B cell (primary cell): Measurements from ENCODE around the gene ATF4. TPM values are rescaled to one million over a fixed set of nuclear protein-coding genes. Genes with fewer than 3 reads are reported as not detected.

Experiments used
- ATAC-seq: fragments of 200-7000 bp; cut with Tn5 transposase; one replicate; pipeline ENCODE4 v1.10.0; 2021; ENCODE audit warnings: low read depth, mild to moderate bottlenecking, moderate number of reproducible peaks, moderate library complexity
- CTCF ChIA-PET: fragments of 350-600 bp; sonication (Branson Sonifier 250); formaldehyde crosslinking; loops from one replicate; lab custom pipeline; 2021; ENCODE audit warnings: antibody characterized with exemption, inconsistent platforms; lab: Charles Lee
- POLR2A ChIA-PET: fragments of 350-600 bp; sonication (Branson Sonifier 250); formaldehyde crosslinking; loops from one replicate; lab custom pipeline; 2021; ENCODE audit warnings: antibody characterized with exemption; lab: Charles Lee
- DNase-seq: peaks from one replicate; pipeline ENCODE4 v3.0.0; 2013
- H2AFZ ChIP-seq: 2 replicates; pipeline ENCODE4 v1.6.1; 2012; ENCODE audit warnings: mild to moderate bottlenecking, low read depth, low read length; ENCODE audit not compliant: insufficient read depth, poor library complexity, severe bottlenecking
- H3K27ac ChIP-seq, 2 donors: 1 replicate in 1 of 2; 2 replicates in 1 of 2; pipeline ENCODE4 v1.5.1; 2012 to 2013; ENCODE audit warnings: low read length in 2 of 2, mild to moderate bottlenecking in 2 of 2, moderate library complexity in 1 of 2
- H3K27me3 ChIP-seq, 4 experiments: fragments of 200-600 bp in 1 of 4; sonication (generic) in 1 of 4; replicated peaks in 1 of 4; 1 replicate in 2 of 4; 2 replicates in 2 of 4; pipeline versions ENCODE4 v1.6.1 to v1.7.0; 2013 to 2016; ENCODE audit warnings: low read length in 3 of 4, mild to moderate bottlenecking in 2 of 4, mixed read lengths in 1 of 4, moderate library complexity in 1 of 4; ENCODE audit not compliant: insufficient read depth in 4 of 4, control insufficient read depth in 3 of 4; ENCODE audit errors: control extremely low read depth in 1 of 4
- H3K36me3 ChIP-seq, 2 experiments: replicated peaks in 1 of 2; 1 replicate in 1 of 2; 2 replicates in 1 of 2; pipeline versions ENCODE4 v1.6.1 to v1.7.1; 2013; ENCODE audit warnings: low read length in 1 of 2; ENCODE audit not compliant: insufficient read depth in 2 of 2, control insufficient read depth in 1 of 2; ENCODE audit errors: control extremely low read depth in 1 of 2, extremely low read depth in 1 of 2
- H3K4me1 ChIP-seq, 2 donors: fragments of 200-600 bp in 1 of 2; sonication (generic) in 1 of 2; 1 replicate in 1 of 2; 2 replicates in 1 of 2; pipeline versions ENCODE4 v1.5.1 to v1.6.1; 2013 to 2017; ENCODE audit warnings: low read length in 2 of 2; ENCODE audit not compliant: control insufficient read depth in 2 of 2, insufficient read depth in 2 of 2
- H3K4me2 ChIP-seq: replicated peaks from 2 replicates; pipeline ENCODE3; 2012; ENCODE audit warnings: mild to moderate bottlenecking, low read depth, low read length; ENCODE audit not compliant: poor library complexity, severe bottlenecking
- H3K4me3 ChIP-seq, 5 experiments: fragments of 200-600 bp in 1 of 5; sonication (generic) in 1 of 5; 1 replicate in 3 of 5; 2 replicates in 2 of 5; pipeline versions ENCODE4 v1.5.1 to v1.7.0; 2011 to 2016; ENCODE audit warnings: low read length in 4 of 5, mild to moderate bottlenecking in 4 of 5, low read depth in 2 of 5, control low read depth in 1 of 5, moderate library complexity in 1 of 5; ENCODE audit not compliant: insufficient read depth in 1 of 5; ENCODE audit errors: control extremely low read depth in 1 of 5, extremely low read depth in 1 of 5
- H3K79me2 ChIP-seq: fragments of 200-600 bp; sonication (generic); one replicate; pipeline ENCODE4 v1.6.0; 2016; ENCODE audit warnings: low read length; ENCODE audit not compliant: control insufficient read depth, insufficient read depth
- H3K9ac ChIP-seq: fragments of 200-600 bp; sonication (generic); 2 replicates; pipeline ENCODE4 v1.6.1; 2017; ENCODE audit warnings: mild to moderate bottlenecking, low read length, moderate library complexity
- H3K9me3 ChIP-seq, 3 donors: one replicate each; pipeline versions ENCODE4 v1.6.1 to v1.7.1; 2013; ENCODE audit warnings: low read length in 2 of 3; ENCODE audit not compliant: control insufficient read depth in 2 of 3, insufficient read depth in 1 of 3; ENCODE audit errors: control extremely low read depth in 1 of 3
- H4K20me1 ChIP-seq: 2 replicates; pipeline ENCODE4 v1.6.0; 2012; ENCODE audit warnings: mild to moderate bottlenecking, low read length; ENCODE audit not compliant: insufficient read depth, control insufficient read depth, poor library complexity, severe bottlenecking
- H3K27ac Mint-ChIP-seq: one replicate; pipeline ENCODE4 v1.8.0; 2021; ENCODE audit warnings: mixed read lengths
- H3K27me3 Mint-ChIP-seq: one replicate; pipeline ENCODE4 v1.8.0; 2021; ENCODE audit warnings: mixed read lengths
- H3K4me1 Mint-ChIP-seq: one replicate; pipeline ENCODE4 v1.8.0; 2021; ENCODE audit warnings: mixed read lengths
- H3K4me3 Mint-ChIP-seq: one replicate; pipeline ENCODE4 v1.8.0; 2021; ENCODE audit warnings: mixed read lengths
- H3K9me3 Mint-ChIP-seq: one replicate; pipeline ENCODE4 v1.8.0; 2022; ENCODE audit warnings: mixed read lengths; ENCODE audit not compliant: insufficient read depth
- CTCF ChIP-seq: fragments of 200-600 bp; IDR thresholded peaks from one replicate; pipeline ENCODE4 v1.8.0; 2022; ENCODE audit warnings: antibody characterized with exemption, mild to moderate bottlenecking
- EZH2 ChIP-seq: IDR thresholded peaks from 2 replicates; pipeline ENCODE4 v1.6.1; 2012; ENCODE audit warnings: borderline replicate concordance, low read depth, mild to moderate bottlenecking, moderate library complexity, low read length; ENCODE audit not compliant: insufficient read depth, poor library complexity, severe bottlenecking
- WGBS: methylation state at CpG from one replicate; pipeline ENCODE4 v1.1.5; 2013; ENCODE audit warnings: missing lambda C conversion rate; ENCODE audit not compliant: insufficient coverage; 5-methylcytosine and 5-hydroxymethylcytosine counted together
- intact Hi-C: fragments of 100-400 bp; cut with micrococcal nuclease; formaldehyde crosslinking; loops from one replicate; pipeline ENCODE4 v1.10.0; 2022
- polyA plus RNA-seq: library from polyadenylated mRNA; depleted of rRNA; stranded (reverse); fragments of >200 nt; gene quantifications from 2 replicates; pipeline ENCODE4 v1.2.3, GENCODE V29; 2012
- total RNA-seq, 2 donors: library from RNA; stranded (reverse); fragments of 120-200 nt in 1 of 2; gene quantifications; 1 replicate in 1 of 2; 2 replicates in 1 of 2; pipeline versions ENCODE4 v1.2.3 to v1.2.4, GENCODE V29; 2013 to 2022

ATF4 gene
- total and polyA plus RNA-seq, 2 donors (not counting 1 experiment from before 2014, with no cell fraction given), result 244 to 678 TPM

DNA sequence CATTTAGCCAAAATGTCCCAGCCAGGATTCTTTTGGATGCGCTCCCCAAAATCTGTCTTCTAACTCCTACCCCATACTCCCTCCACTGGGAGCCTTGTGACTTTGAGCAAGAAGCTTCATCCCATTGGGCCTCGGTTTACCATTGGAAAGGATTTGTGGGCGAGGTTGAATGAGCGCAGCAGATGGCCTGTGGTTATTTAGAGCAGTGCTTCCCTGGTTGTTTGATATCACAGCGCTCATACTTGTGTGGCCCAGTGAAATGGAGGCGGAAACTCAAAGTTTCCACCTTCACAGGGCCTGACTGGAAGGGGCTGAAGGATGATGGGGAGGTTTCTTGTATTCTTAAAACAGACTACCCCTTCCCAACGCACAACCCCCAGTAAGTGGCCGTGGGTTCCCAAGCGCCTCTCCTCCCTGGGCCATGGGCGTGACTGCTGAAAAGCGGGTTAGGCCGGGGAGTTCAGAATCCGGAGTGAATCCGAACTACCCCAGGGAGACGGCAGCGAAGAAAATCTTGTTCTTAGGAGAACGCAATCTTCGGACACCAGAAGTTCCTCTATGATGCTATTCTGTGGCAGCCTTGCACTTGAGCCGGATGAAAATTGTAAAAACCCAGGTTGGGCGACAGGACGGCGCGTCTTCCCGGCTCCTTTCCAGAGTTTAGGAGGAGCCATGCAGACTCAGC, 1.2 kb upstream of the ATF4 start:
- Mint-ChIP-seq H3K9me3 (no peaks in the 10 kb centered on the region), H3K4me3 (peak overlapping the region; percentile 94), H3K27ac (peak overlapping the region; percentile 98), H3K4me1 (peaks cover 53% of the 10 kb centered on the region), H3K27me3 (no peaks in the 10 kb centered on the region)
- no peak for DNase-seq
- TF ChIP-seq CTCF (no peak), EZH2 (no peak)
- H3K4me2 ChIP-seq, result peak overlapping the region; percentile 93
- peak overlapping the region; percentile 100 for H3K9ac ChIP-seq
- POLR2A ChIA-PET, result interaction anchor here (0.5 to 2.5 kb wide), 16 partner anchors 9 to 1164 kb away, joined by 3 to 57 read pairs (median 8); partner anchors contain the start of genes MIEF1, RPL3, RPS19BP1 and TAB1
- peaks cover 0 to 40% of the 10 kb centered on the region in 2 experiments for H3K36me3 ChIP-seq
- peak overlapping the region; percentile 82 to 100 (median 99) for H3K4me3 ChIP-seq
- H3K79me2 ChIP-seq, result peaks cover 60% of the 10 kb centered on the region
- H3K4me1 ChIP-seq, result peaks cover 31 to 39% of the 10 kb centered on the region in 2 donors
- H3K27ac ChIP-seq, result peak overlapping the region; percentile 91 to 95
- no peaks in the 10 kb centered on the region for H3K9me3 ChIP-seq
- H2AFZ ChIP-seq, result peak overlapping the region; percentile 91
- 12% methylated on average over 21 of the region's 24 CpGs for WGBS
- intact Hi-C loops, result no loop called here
- peaks cover 54% of the 10 kb centered on the region for H4K20me1 ChIP-seq
- H3K27me3 ChIP-seq, result no peaks in the 10 kb centered on the region
- CTCF ChIA-PET, result interaction anchor here (0.7 to 6.0 kb wide), 16 partner anchors 9 to 829 kb away, joined by 3 to 85 read pairs (median 6); partner anchors contain the start of genes RPL3, RPS19BP1 and TAB1
- ATAC-seq, result no peak
